Fibroblast of mammary gland (primary cell): Measurements from ENCODE around the gene FBLN2.

Experiments used
- DNase-seq: peaks from one replicate; pipeline ENCODE4 v3.0.0-alpha.2; 2010; ENCODE audit warnings: low read depth
- H3K4me3 ChIP-seq: 2 replicates; pipeline ENCODE4 v1.5.1; 2011; ENCODE audit warnings: low read depth, mild to moderate bottlenecking, low read length, moderate library complexity; ENCODE audit not compliant: control insufficient read depth
- TF ChIP-seq, protein P1 (sequence below): conservative IDR thresholded peaks from 2 replicates; pipeline ENCODE4 v1.5.1; 2011; ENCODE audit warnings: low read depth, low read length, inconsistent platforms; ENCODE audit not compliant: control insufficient read depth, insufficient read depth

Gene FBLN2

DNA sequence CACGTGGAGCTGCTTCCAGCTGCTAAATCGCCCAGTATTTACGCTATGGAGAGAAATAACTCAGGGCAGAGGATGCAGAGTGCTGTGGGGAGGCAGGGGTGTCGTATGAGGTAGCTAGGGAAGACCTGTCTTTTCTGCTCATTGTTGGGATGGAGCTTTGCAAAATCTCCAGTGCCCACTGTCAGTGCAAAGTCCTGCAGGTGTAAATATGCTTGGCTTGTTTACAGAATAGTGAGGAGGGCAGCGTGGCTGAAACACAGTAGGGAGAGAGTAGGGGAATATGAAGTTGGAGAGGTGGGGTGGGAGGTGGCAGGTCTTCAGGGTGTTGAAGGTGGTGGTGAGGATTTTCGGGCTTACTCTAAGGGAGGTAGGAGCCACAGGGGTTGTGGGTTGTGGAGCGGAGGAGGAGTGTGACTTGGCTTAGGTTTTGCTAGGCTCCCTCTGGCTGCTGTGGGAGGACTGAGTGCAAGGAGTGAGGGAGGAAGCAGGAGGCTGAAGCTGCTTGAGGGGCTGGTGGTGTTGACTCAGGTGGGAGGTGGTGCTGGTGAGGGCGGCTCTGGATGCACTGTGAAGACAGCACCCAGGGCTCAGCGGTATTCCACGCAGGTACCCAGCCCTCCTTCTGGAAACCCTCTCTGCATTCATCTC lies 125.7 kb downstream of the FBLN2 start:
- H3K4me3 ChIP-seq: no peak overlapping the region
- DNase-seq: no peak
- TF ChIP-seq, protein P1, sequence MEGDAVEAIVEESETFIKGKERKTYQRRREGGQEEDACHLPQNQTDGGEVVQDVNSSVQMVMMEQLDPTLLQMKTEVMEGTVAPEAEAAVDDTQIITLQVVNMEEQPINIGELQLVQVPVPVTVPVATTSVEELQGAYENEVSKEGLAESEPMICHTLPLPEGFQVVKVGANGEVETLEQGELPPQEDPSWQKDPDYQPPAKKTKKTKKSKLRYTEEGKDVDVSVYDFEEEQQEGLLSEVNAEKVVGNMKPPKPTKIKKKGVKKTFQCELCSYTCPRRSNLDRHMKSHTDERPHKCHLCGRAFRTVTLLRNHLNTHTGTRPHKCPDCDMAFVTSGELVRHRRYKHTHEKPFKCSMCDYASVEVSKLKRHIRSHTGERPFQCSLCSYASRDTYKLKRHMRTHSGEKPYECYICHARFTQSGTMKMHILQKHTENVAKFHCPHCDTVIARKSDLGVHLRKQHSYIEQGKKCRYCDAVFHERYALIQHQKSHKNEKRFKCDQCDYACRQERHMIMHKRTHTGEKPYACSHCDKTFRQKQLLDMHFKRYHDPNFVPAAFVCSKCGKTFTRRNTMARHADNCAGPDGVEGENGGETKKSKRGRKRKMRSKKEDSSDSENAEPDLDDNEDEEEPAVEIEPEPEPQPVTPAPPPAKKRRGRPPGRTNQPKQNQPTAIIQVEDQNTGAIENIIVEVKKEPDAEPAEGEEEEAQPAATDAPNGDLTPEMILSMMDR: no peak

DNA sequence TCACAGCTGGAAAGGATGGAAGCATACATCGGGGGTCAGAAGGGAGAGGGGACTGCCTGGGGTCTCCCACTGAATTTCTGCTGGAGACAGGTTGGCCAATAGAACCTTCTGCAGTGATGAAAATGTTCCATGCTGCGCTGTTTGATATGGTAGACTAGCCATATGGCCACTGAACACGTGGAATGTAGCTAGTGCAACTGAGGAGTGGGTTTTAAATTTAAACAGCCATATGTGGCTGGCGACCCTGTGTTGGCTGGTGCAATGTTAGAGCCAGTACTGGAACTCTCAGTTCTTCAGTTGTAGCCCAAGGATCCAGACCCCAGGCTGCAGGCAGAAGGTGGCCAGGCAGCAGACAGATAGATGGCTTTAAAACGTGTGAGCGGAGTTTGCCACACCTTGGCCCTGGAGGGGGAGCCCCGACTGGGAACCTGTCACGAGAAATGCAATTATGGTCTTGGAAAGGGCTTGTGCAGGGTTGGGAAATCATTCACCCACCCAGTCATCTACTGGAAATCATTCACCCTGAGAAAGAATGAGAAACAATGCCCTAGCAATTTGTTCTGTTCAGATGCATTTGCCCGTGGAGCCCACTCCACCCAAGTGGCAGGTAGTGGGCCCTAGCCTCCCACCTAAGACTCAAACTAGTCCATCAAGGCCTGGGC lies 127.6 kb downstream of the FBLN2 start:
- H3K4me3 ChIP-seq: no peak overlapping the region
- DNase-seq: no peak
- TF ChIP-seq, protein P1: no peak

- no peak overlapping the region for H3K4me3 ChIP-seq
- TF ChIP-seq, protein P1: no peak
- DNase-seq: no peak
Observed at GRCh38 chr3:13677272-13677671, 128.3 kb downstream of the FBLN2 start.

DNA sequence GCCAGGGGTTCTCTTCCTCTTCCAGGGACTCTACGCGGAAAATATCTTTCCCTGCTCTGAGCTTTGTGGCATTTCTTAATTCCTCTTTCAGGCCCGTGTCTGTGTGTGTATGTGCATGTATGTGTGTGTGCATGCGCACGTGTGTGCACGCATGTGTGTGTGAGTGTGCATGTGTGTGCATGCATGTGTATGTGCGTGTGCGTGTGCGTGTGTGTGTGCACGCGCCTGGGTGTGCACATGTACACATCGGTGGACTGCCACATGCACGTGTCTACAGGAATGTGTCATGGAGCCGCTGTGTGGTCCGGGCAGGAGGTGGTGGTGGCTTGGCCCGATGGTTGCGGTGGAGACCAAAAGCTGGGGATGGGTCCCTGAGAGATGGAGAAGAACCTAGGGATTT lies 133.0 kb downstream of the FBLN2 start:
- H3K4me3 ChIP-seq: no peak overlapping the region
- DNase-seq: no peak
- TF ChIP-seq, protein P1: no peak

- no peak overlapping the region for H3K4me3 ChIP-seq
- no peak for DNase-seq
- TF ChIP-seq, protein P1: no peak
Observed at GRCh38 chr3:13682331-13683013, 133.5 kb downstream of the FBLN2 start.

DNA sequence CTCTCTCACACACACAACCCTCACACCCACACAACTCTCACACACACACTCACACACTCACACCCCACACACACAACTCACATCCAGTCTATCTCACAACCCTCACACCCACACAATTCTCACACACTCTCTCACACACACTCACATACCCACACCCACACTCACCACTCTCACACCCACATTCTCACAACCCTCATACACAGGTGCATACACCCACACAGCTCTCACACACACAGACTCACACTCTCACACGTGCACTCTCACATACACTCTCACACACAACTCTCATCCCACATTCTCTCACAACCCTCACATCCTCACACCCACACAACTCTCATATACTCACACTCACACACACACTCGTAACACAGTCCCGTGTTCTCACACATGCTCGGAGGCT lies 134.4 kb downstream of the FBLN2 start:
- H3K4me3 ChIP-seq: no peak overlapping the region
- TF ChIP-seq, protein P1: no peak
- no peak for DNase-seq
